Measurements from ENCODE around the gene TRPV5.
A peak's percentile ranks its signal among the peaks of the same experiment; 100 is the strongest.

Gene TRPV5

GRCh38 chr7:142913051-142913450, 20.5 kb downstream of the TRPV5 start:
- Histone ChIP-seq H2AK5ac (ENCODE audit: low read depth, low read length) (no peak overlapping the region), H3K27me3 (ENCODE audit: control insufficient read depth in 3 of 3, insufficient read depth in 3 of 3, low read depth in 1 of 3, low read length in 3 of 3) (no peaks in the 10 kb centered on the region), H3K18ac (ENCODE audit: low read length) (no peak overlapping the region), H2BK15ac (ENCODE audit: low read length) (no peak overlapping the region), H3K23ac (ENCODE audit: low read depth, low read length, poor library complexity) (no peak overlapping the region), H2BK12ac (ENCODE audit: low read length) (no peak overlapping the region), H3K4me1 (ENCODE audit: control insufficient read depth in 2 of 2, insufficient read depth in 1 of 2, low read depth in 1 of 2, low read length in 2 of 2) (no peaks in the 10 kb centered on the region), H2BK120ac (ENCODE audit: low read depth, low read length) (no peak overlapping the region), H3K4ac (ENCODE audit: low read length) (no peak overlapping the region), H3K36me3 (replicated peaks in 1 of 2; ENCODE audit: control insufficient read depth in 2 of 2, insufficient read depth in 2 of 2, low read length in 2 of 2) (no peaks in the 10 kb centered on the region), H3K79me1 (ENCODE audit: low read depth, low read length) (no peaks in the 10 kb centered on the region), H3K14ac (ENCODE audit: low read length) (no peak overlapping the region), H2AFZ (ENCODE audit: low read length) (no peak overlapping the region), H3K27ac (replicated peaks; ENCODE audit: low read length) (no peak overlapping the region), H2BK5ac (ENCODE audit: low read length) (no peak overlapping the region), H3K9me3 (replicated peaks in 1 of 2; ENCODE audit: control insufficient read depth in 2 of 2, insufficient read depth in 1 of 2, low read depth in 1 of 2, low read length in 2 of 2) (no peaks in the 10 kb centered on the region), H4K91ac (ENCODE audit: low read depth, low read length, poor library complexity) (no peak overlapping the region), H4K8ac (ENCODE audit: low read depth, low read length) (no peak overlapping the region), H3K9ac (ENCODE audit: low read depth, low read length, poor library complexity) (no peak overlapping the region), H3K4me3 (ENCODE audit: low read length in 2 of 2) (no peak overlapping the region), H3K4me2 (ENCODE audit: insufficient read depth, low read length, poor library complexity, severe bottlenecking) (no peak overlapping the region)
- DNase-seq (ENCODE audit: low spot score): no peak
- WGBS, 2 donors (ENCODE audit: extremely low coverage in 2 of 2, insufficient read length in 2 of 2, insufficient replicate concordance in 1 of 2): no CpG with 5 or more reads among the region's 3 CpGs

GRCh38 chr7:142910481-142910880, 23.1 kb downstream of the TRPV5 start:
- H4K8ac ChIP-seq (ENCODE audit: low read depth, low read length): no peak overlapping the region
- H3K4ac ChIP-seq (ENCODE audit: low read length): no peak overlapping the region
- no peak overlapping the region for H3K23ac ChIP-seq (ENCODE audit: low read depth, low read length, poor library complexity)
- H2BK15ac ChIP-seq (ENCODE audit: low read length): no peak overlapping the region
- no peak overlapping the region for H2AFZ ChIP-seq (ENCODE audit: low read length)
- H3K4me1 ChIP-seq (ENCODE audit: control insufficient read depth in 2 of 2, insufficient read depth in 1 of 2, low read depth in 1 of 2, low read length in 2 of 2): no peaks in the 10 kb centered on the region
- H2BK12ac ChIP-seq (ENCODE audit: low read length): no peak overlapping the region
- H3K27ac ChIP-seq (replicated peaks; ENCODE audit: low read length): no peak overlapping the region
- H3K9me3 ChIP-seq (replicated peaks in 1 of 2; ENCODE audit: control insufficient read depth in 2 of 2, insufficient read depth in 1 of 2, low read depth in 1 of 2, low read length in 2 of 2): peaks cover 0 to 2% of the 10 kb centered on the region in 2 donors
- H2BK120ac ChIP-seq (ENCODE audit: low read depth, low read length): no peak overlapping the region
- no peak overlapping the region for H3K4me3 ChIP-seq (ENCODE audit: low read length in 2 of 2)
- no peak overlapping the region for H2BK5ac ChIP-seq (ENCODE audit: low read length)
- H3K79me1 ChIP-seq (ENCODE audit: low read depth, low read length): no peaks in the 10 kb centered on the region
- no peak overlapping the region for H3K18ac ChIP-seq (ENCODE audit: low read length)
- H3K14ac ChIP-seq (ENCODE audit: low read length): no peak overlapping the region
- H2AK5ac ChIP-seq (ENCODE audit: low read depth, low read length): no peak overlapping the region
- no peak overlapping the region for H3K4me2 ChIP-seq (ENCODE audit: insufficient read depth, low read length, poor library complexity, severe bottlenecking)
- no peak for DNase-seq (ENCODE audit: low spot score)
- H3K36me3 ChIP-seq (replicated peaks in 1 of 2; ENCODE audit: control insufficient read depth in 2 of 2, insufficient read depth in 2 of 2, low read length in 2 of 2): no peaks in the 10 kb centered on the region
- no peaks in the 10 kb centered on the region for H3K27me3 ChIP-seq (ENCODE audit: control insufficient read depth in 3 of 3, insufficient read depth in 3 of 3, low read depth in 1 of 3, low read length in 3 of 3)
- WGBS, 2 donors (ENCODE audit: extremely low coverage in 2 of 2, insufficient read length in 2 of 2, insufficient replicate concordance in 1 of 2): no CpG with 5 or more reads among the region's 2 CpGs
- H3K9ac ChIP-seq (ENCODE audit: low read depth, low read length, poor library complexity): no peak overlapping the region
- no peak overlapping the region for H4K91ac ChIP-seq (ENCODE audit: low read depth, low read length, poor library complexity)

GRCh38 chr7:142910031-142910433, 23.5 kb downstream of the TRPV5 start:
- H3K4me3 ChIP-seq (ENCODE audit: low read length in 2 of 2): no peak overlapping the region
- no peak overlapping the region for H2AK5ac ChIP-seq (ENCODE audit: low read depth, low read length)
- no peak overlapping the region for H3K14ac ChIP-seq (ENCODE audit: low read length)
- H2BK120ac ChIP-seq (ENCODE audit: low read depth, low read length): no peak overlapping the region
- H3K4me1 ChIP-seq (ENCODE audit: control insufficient read depth in 2 of 2, insufficient read depth in 1 of 2, low read depth in 1 of 2, low read length in 2 of 2): no peaks in the 10 kb centered on the region
- H2BK12ac ChIP-seq (ENCODE audit: low read length): no peak overlapping the region
- H3K9ac ChIP-seq (ENCODE audit: low read depth, low read length, poor library complexity): no peak overlapping the region
- H3K23ac ChIP-seq (ENCODE audit: low read depth, low read length, poor library complexity): no peak overlapping the region
- no peak overlapping the region for H2BK5ac ChIP-seq (ENCODE audit: low read length)
- H3K27me3 ChIP-seq (ENCODE audit: control insufficient read depth in 3 of 3, insufficient read depth in 3 of 3, low read depth in 1 of 3, low read length in 3 of 3): no peaks in the 10 kb centered on the region
- no peak overlapping the region for H4K91ac ChIP-seq (ENCODE audit: low read depth, low read length, poor library complexity)
- no CpG with 5 or more reads among the region's 2 CpGs for WGBS, 2 donors (ENCODE audit: extremely low coverage in 2 of 2, insufficient read length in 2 of 2, insufficient replicate concordance in 1 of 2)
- no peak overlapping the region for H3K18ac ChIP-seq (ENCODE audit: low read length)
- H3K9me3 ChIP-seq (replicated peaks in 1 of 2; ENCODE audit: control insufficient read depth in 2 of 2, insufficient read depth in 1 of 2, low read depth in 1 of 2, low read length in 2 of 2): peaks cover 0 to 2% of the 10 kb centered on the region in 2 donors
- H3K27ac ChIP-seq (replicated peaks; ENCODE audit: low read length): no peak overlapping the region
- no peak overlapping the region for H2BK15ac ChIP-seq (ENCODE audit: low read length)
- no peak for DNase-seq (ENCODE audit: low spot score)
- H3K4me2 ChIP-seq (ENCODE audit: insufficient read depth, low read length, poor library complexity, severe bottlenecking): no peak overlapping the region
- no peak overlapping the region for H2AFZ ChIP-seq (ENCODE audit: low read length)
- no peak overlapping the region for H4K8ac ChIP-seq (ENCODE audit: low read depth, low read length)
- H3K36me3 ChIP-seq (replicated peaks in 1 of 2; ENCODE audit: control insufficient read depth in 2 of 2, insufficient read depth in 2 of 2, low read length in 2 of 2): no peaks in the 10 kb centered on the region
- no peaks in the 10 kb centered on the region for H3K79me1 ChIP-seq (ENCODE audit: low read depth, low read length)
- no peak overlapping the region for H3K4ac ChIP-seq (ENCODE audit: low read length)

- Histone ChIP-seq H3K14ac (ENCODE audit: low read length) (no peak overlapping the region), H4K8ac (ENCODE audit: low read depth, low read length) (no peak overlapping the region), H3K79me1 (ENCODE audit: low read depth, low read length) (no peaks in the 10 kb centered on the region), H3K18ac (ENCODE audit: low read length) (peak overlapping the region; percentile 33), H2BK12ac (ENCODE audit: low read length) (no peak overlapping the region), H3K4ac (ENCODE audit: low read length) (no peak overlapping the region), H3K4me1 (ENCODE audit: control insufficient read depth in 2 of 2, insufficient read depth in 1 of 2, low read depth in 1 of 2, low read length in 2 of 2) (no peaks in the 10 kb centered on the region), H3K27ac (replicated peaks; ENCODE audit: low read length) (no peak overlapping the region), H3K9ac (ENCODE audit: low read depth, low read length, poor library complexity) (no peak overlapping the region), H3K23ac (ENCODE audit: low read depth, low read length, poor library complexity) (no peak overlapping the region), H3K9me3 (replicated peaks in 1 of 2; ENCODE audit: control insufficient read depth in 2 of 2, insufficient read depth in 1 of 2, low read depth in 1 of 2, low read length in 2 of 2) (peaks cover 0 to 2% of the 10 kb centered on the region in 2 donors), H2AFZ (ENCODE audit: low read length) (no peak overlapping the region), H4K91ac (ENCODE audit: low read depth, low read length, poor library complexity) (no peak overlapping the region), H2BK120ac (ENCODE audit: low read depth, low read length) (no peak overlapping the region), H3K4me2 (ENCODE audit: insufficient read depth, low read length, poor library complexity, severe bottlenecking) (no peak overlapping the region), H3K4me3 (ENCODE audit: low read length in 2 of 2) (no peak overlapping the region), H2AK5ac (ENCODE audit: low read depth, low read length) (no peak overlapping the region), H2BK15ac (ENCODE audit: low read length) (no peak overlapping the region), H3K27me3 (ENCODE audit: control insufficient read depth in 3 of 3, insufficient read depth in 3 of 3, low read depth in 1 of 3, low read length in 3 of 3) (no peaks in the 10 kb centered on the region), H2BK5ac (ENCODE audit: low read length) (no peak overlapping the region), H3K36me3 (replicated peaks in 1 of 2; ENCODE audit: control insufficient read depth in 2 of 2, insufficient read depth in 2 of 2, low read length in 2 of 2) (no peaks in the 10 kb centered on the region)
- WGBS, 2 donors (ENCODE audit: extremely low coverage in 2 of 2, insufficient read length in 2 of 2, insufficient replicate concordance in 1 of 2): no CpG with 5 or more reads among the region's 21 CpGs
- DNase-seq (ENCODE audit: low spot score): no peak
Measured at GRCh38 chr7:142908921-142909890, 24.3 kb downstream of the TRPV5 start.

Data from neuronal stem cell (in vitro differentiated cells).